Epithelial cell of esophagus (primary cell): Measurements from ENCODE around the gene B3GAT1.
A peak's percentile ranks its signal among the peaks of the same experiment; 100 is the strongest.

Experiments
- DNase-seq: peaks from one replicate; pipeline ENCODE4 v3.0.0; 2010; ENCODE audit warnings: low read depth
- H3K4me3 ChIP-seq: 2 replicates; pipeline ENCODE4 v1.5.1; 2011; ENCODE audit warnings: mild to moderate bottlenecking, low read length, control low read depth
- CTCF ChIP-seq: IDR thresholded peaks from 2 replicates; pipeline ENCODE4 v1.5.1; 2011; ENCODE audit warnings: low read depth, mild to moderate bottlenecking, low read length, control low read depth, inconsistent platforms; ENCODE audit not compliant: insufficient read depth; ENCODE audit errors: missing control alignments

The B3GAT1 gene

GRCh38 chr11:134334796-134335571 is 77.1 kb downstream of the B3GAT1 start:
- no peak for TF ChIP-seq CTCF
- H3K4me3 ChIP-seq: no peak overlapping the region
- peak; percentile 5 for DNase-seq

GRCh38 chr11:134333946-134334345 is 78.1 kb downstream of the B3GAT1 start:
- no peak overlapping the region for H3K4me3 ChIP-seq
- TF ChIP-seq CTCF: no peak
- DNase-seq: no peak

GRCh38 chr11:134333312-134333711 is 78.7 kb downstream of the B3GAT1 start:
- TF ChIP-seq CTCF: no peak
- DNase-seq: peak; percentile 15
- no peak overlapping the region for H3K4me3 ChIP-seq

DNA sequence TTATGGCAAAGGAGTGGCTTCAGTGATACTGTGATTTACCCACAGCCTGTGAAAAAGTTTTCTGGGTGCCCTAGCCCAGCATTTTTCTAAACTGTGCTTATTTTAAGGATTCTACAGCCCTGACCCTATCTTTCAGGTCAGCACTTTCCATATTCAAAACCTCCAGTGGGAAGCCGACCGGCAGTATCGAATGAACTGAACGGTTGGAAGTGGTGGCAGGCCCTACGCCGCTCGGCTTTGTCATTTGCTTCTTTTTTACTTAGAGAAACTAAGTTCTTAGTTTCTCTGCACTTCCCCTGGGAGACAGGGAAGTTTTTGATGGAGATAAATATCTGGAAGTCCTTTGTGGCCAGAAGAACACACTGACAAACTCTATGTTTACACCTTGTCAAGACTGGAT is 79.3 kb downstream of the B3GAT1 start:
- DNase-seq: no peak
- H3K4me3 ChIP-seq: peak overlapping the region; percentile 61
- TF ChIP-seq CTCF: no peak

DNA sequence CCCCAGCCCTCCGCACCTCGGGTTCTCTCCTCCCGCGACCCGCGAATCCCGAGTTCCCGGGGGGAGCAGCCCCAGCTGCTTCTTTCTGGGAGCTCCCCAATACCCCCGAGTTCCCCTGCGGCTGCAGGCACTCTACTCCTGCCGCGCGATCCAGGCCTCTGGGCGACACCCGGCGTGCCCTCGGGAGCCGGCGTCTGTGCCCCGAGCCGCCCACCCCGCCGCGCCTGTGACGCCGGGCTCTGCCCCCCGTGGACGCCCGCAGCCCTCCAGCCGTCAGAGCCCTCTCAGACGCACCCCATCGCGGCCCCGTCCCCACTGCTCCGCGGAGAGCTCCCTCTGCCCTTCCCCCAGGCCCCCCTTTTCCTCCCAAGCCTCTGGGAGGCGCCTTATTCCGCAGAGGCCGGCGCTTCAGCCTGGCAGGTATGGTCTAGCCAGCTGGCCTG is 79.8 kb downstream of the B3GAT1 start:
- peak; percentile 5 for DNase-seq
- no peak for TF ChIP-seq CTCF
- peak overlapping the region; percentile 61 for H3K4me3 ChIP-seq

GRCh38 chr11:134331354-134332188 is 80.5 kb downstream of the B3GAT1 start, which contains the start of gene GLB1L2:
Gene GLB1L2, plus strand, starts transcription at chr11:134331988. Its CDS starts 74 bp downstream, at chr11:134332062.
- H3K4me3 ChIP-seq: peak within 1 kb of the TSS; percentile 61
- DNase-seq: peak; percentile 73
- no peak for TF ChIP-seq CTCF
